OCI-LY1 (cell line): ENCODE results near the gene CPXM1.

ENCODE experiments used
- H2AFZ ChIP-seq: fragments of 200-600 bp; sonication (generic), shearing (Covaris generic); 2 replicates; pipeline ENCODE4 v1.6.0; 2014; ENCODE audit warnings: antibody characterized with exemption, mild to moderate bottlenecking, low read length
- H3F3A ChIP-seq: fragments of 200-600 bp; sonication (generic), shearing (Covaris generic); 2 replicates; pipeline ENCODE4 v1.6.0; 2014; ENCODE audit warnings: mild to moderate bottlenecking, antibody characterized with exemption, low read length, moderate library complexity; ENCODE audit not compliant: insufficient read depth
- H3K27ac ChIP-seq: fragments of 200-600 bp; sonication (generic); 2 replicates; pipeline ENCODE4 v1.5.1; 2014; ENCODE audit warnings: low read length, mixed run types, mild to moderate bottlenecking, low read depth; ENCODE audit not compliant: poor library complexity, severe bottlenecking
- H3K27me3 ChIP-seq: fragments of 200-600 bp; sonication (generic); 2 replicates; pipeline ENCODE4 v1.6.0; 2014; ENCODE audit warnings: antibody characterized with exemption, mild to moderate bottlenecking, low read length, moderate library complexity; ENCODE audit not compliant: insufficient read depth
- H3K36me3 ChIP-seq: fragments of 200-600 bp; sonication (generic); 2 replicates; pipeline ENCODE4 v1.6.1; 2014; ENCODE audit warnings: mild to moderate bottlenecking, antibody characterized with exemption, low read length, moderate library complexity, mixed read lengths; ENCODE audit not compliant: insufficient read depth
- H3K4me1 ChIP-seq: fragments of 200-600 bp; sonication (generic); 2 replicates; pipeline ENCODE4 v1.5.1; 2014; ENCODE audit warnings: mild to moderate bottlenecking, low read length, moderate library complexity; ENCODE audit not compliant: insufficient read depth, severe bottlenecking
- H3K4me2 ChIP-seq: fragments of 200-600 bp; sonication (generic), shearing (Covaris generic); 2 replicates; pipeline ENCODE4 v1.6.1; 2014; ENCODE audit warnings: low read length
- H3K4me3 ChIP-seq: fragments of 200-600 bp; sonication (generic); 2 replicates; pipeline ENCODE4 v1.5.1; 2014; ENCODE audit warnings: low read length, low read depth, mild to moderate bottlenecking, mixed read lengths; ENCODE audit not compliant: poor library complexity, severe bottlenecking
- H3K79me2 ChIP-seq: fragments of 200-600 bp; shearing (Covaris generic); 2 replicates; pipeline ENCODE4 v1.6.1; 2016; ENCODE audit warnings: mixed run types, low read length, mixed read lengths; ENCODE audit not compliant: insufficient read depth
- H3K9ac ChIP-seq: fragments of 200-600 bp; sonication (generic), shearing (Covaris generic); 2 replicates; pipeline ENCODE4 v1.6.1; 2014; ENCODE audit warnings: mild to moderate bottlenecking, low read length, mixed read lengths
- H3K9me2 ChIP-seq: fragments of 200-600 bp; sonication (generic), shearing (Covaris generic); 2 replicates; pipeline ENCODE4 v1.6.1; 2014; ENCODE audit warnings: low read depth, mild to moderate bottlenecking, low read length, mixed read lengths
- H3K9me3 ChIP-seq: fragments of 200-600 bp; shearing (Covaris generic); 2 replicates; pipeline ENCODE4 v1.6.1; 2014; ENCODE audit warnings: low read length, mixed read lengths
- H4K20me1 ChIP-seq: fragments of 200-600 bp; sonication (generic), shearing (Covaris generic); 2 replicates; pipeline ENCODE4 v1.6.0; 2016; ENCODE audit warnings: mild to moderate bottlenecking, low read length; ENCODE audit not compliant: insufficient read depth
- CTCF ChIP-seq: fragments of 200-600 bp; sonication (generic), shearing (Covaris generic); IDR thresholded peaks from 2 replicates; pipeline ENCODE4 v1.5.1; 2017; ENCODE audit warnings: mild to moderate bottlenecking, antibody characterized with exemption, low read length, moderate library complexity, mixed read lengths
- EZH2 ChIP-seq: fragments of 200-600 bp; sonication (generic), shearing (Covaris generic); IDR thresholded peaks from 2 replicates; pipeline ENCODE4 v1.8.0; 2017; ENCODE audit warnings: borderline replicate concordance, mixed run types, mild to moderate bottlenecking, antibody characterized with exemption, low read length, moderate library complexity, mixed read lengths

Gene CPXM1

GRCh38 chr20:2778602-2779321 is 21.7 kb downstream of the CPXM1 start:
- no peak overlapping the region for H3K4me2 ChIP-seq
- H3F3A ChIP-seq = no peaks in the 10 kb centered on the region
- H3K27me3 ChIP-seq = no peaks in the 10 kb centered on the region
- H3K9me3 ChIP-seq = no peaks in the 10 kb centered on the region
- H2AFZ ChIP-seq = no peak overlapping the region
- H3K9me2 ChIP-seq = no peaks in the 10 kb centered on the region
- H3K4me1 ChIP-seq = no peaks in the 10 kb centered on the region
- no peak overlapping the region for H3K4me3 ChIP-seq
- no peaks in the 10 kb centered on the region for H4K20me1 ChIP-seq
- TF ChIP-seq EZH2 = no peak
- no peak for TF ChIP-seq CTCF
- no peaks in the 10 kb centered on the region for H3K36me3 ChIP-seq
- H3K27ac ChIP-seq = no peak overlapping the region
- no peaks in the 10 kb centered on the region for H3K79me2 ChIP-seq
- H3K9ac ChIP-seq = no peak overlapping the region

- Histone ChIP-seq H3K79me2 (no peaks in the 10 kb centered on the region), H3K27ac (no peak overlapping the region), H3K4me1 (no peaks in the 10 kb centered on the region), H4K20me1 (no peaks in the 10 kb centered on the region), H3K4me3 (no peak overlapping the region), H3K9ac (no peak overlapping the region), H2AFZ (no peak overlapping the region), H3K4me2 (no peak overlapping the region), H3K36me3 (no peaks in the 10 kb centered on the region), H3K9me3 (no peaks in the 10 kb centered on the region), H3K27me3 (no peaks in the 10 kb centered on the region), H3F3A (no peaks in the 10 kb centered on the region), H3K9me2 (no peaks in the 10 kb centered on the region)
- TF ChIP-seq CTCF (no peak), EZH2 (no peak)
These were observed 25.3 kb downstream of the CPXM1 start for GRCh38 chr20:2775139-2775538.

GRCh38 chr20:2773812-2774211 is 26.6 kb downstream of the CPXM1 start:
- Histone ChIP-seq H4K20me1 (no peaks in the 10 kb centered on the region), H3K4me2 (no peak overlapping the region), H3K9ac (no peak overlapping the region), H3K27me3 (no peaks in the 10 kb centered on the region), H3K4me1 (no peaks in the 10 kb centered on the region), H3K79me2 (no peaks in the 10 kb centered on the region), H3F3A (no peaks in the 10 kb centered on the region), H3K36me3 (no peaks in the 10 kb centered on the region), H3K9me2 (no peaks in the 10 kb centered on the region), H3K27ac (no peak overlapping the region), H2AFZ (no peak overlapping the region), H3K9me3 (no peaks in the 10 kb centered on the region), H3K4me3 (no peak overlapping the region)
- TF ChIP-seq EZH2 (no peak), CTCF (no peak)
